Prostate gland (tissue), 2 donors: Measurements from ENCODE around the gene ZCCHC14.

Source experiments
- CTCF ChIP-seq, 4 experiments: fragments of 200-600 bp in 2 of 4; fragments of 450-650 bp in 2 of 4; sonication (generic) in 2 of 4; IDR thresholded peaks; 1 replicate in 3 of 4; 2 replicates in 1 of 4; pipeline ENCODE4 v1.5.1; 2016 to 2019; ENCODE audit warnings: antibody characterized with exemption in 4 of 4, mild to moderate bottlenecking in 2 of 4, moderate library complexity in 2 of 4
- POLR2A ChIP-seq: fragments of 450-650 bp; IDR thresholded peaks from one replicate; pipeline ENCODE4 v1.6.1; 2016; ENCODE audit warnings: antibody characterized with exemption, mild to moderate bottlenecking
- POLR2AphosphoS5 ChIP-seq: sonication (generic); formaldehyde crosslinking; IDR thresholded peaks from one replicate; pipeline ENCODE4 v1.6.1; 2017; ENCODE audit warnings: antibody characterized with exemption

GRCh38 chr16:87459027-87459426 is 33.8 kb downstream of the ZCCHC14 start:
- TF ChIP-seq CTCF (IDR thresholded peaks at IDR 0.05): no peak
- no peak for TF ChIP-seq POLR2A
- TF ChIP-seq POLR2AphosphoS5: no peak
